T-helper 1 cell treated with Interleukin-12 subunit alpha and Interleukin-12 subunit beta and Interleukin-4 antibody, amounts not matched to agents 30 μg/mL and 1 μg/mL, for 36 hours (primary cell): ENCODE results near the gene SP140.
A peak's percentile ranks its signal among the peaks of the same experiment; 100 is the strongest.

ENCODE experiments used
- H3K27ac Mint-ChIP-seq: one replicate; pipeline ENCODE4 v1.8.0; 2021; ENCODE audit warnings: mild to moderate bottlenecking, mixed read lengths
- H3K27me3 Mint-ChIP-seq: one replicate; pipeline ENCODE4 v1.8.0; 2021; ENCODE audit warnings: low read depth, mixed read lengths
- H3K36me3 Mint-ChIP-seq: one replicate; pipeline ENCODE4 v1.8.0; 2021; ENCODE audit warnings: low read depth, mixed read lengths
- H3K4me1 Mint-ChIP-seq: one replicate; pipeline ENCODE4 v1.8.0; 2021; ENCODE audit warnings: low read depth, mixed read lengths
- H3K4me3 Mint-ChIP-seq: one replicate; pipeline ENCODE4 v1.8.0; 2021; ENCODE audit warnings: mild to moderate bottlenecking, moderate library complexity, mixed read lengths
- H3K9me3 Mint-ChIP-seq: one replicate; pipeline ENCODE4 v1.8.0; 2021; ENCODE audit warnings: mixed read lengths

SP140 gene

DNA sequence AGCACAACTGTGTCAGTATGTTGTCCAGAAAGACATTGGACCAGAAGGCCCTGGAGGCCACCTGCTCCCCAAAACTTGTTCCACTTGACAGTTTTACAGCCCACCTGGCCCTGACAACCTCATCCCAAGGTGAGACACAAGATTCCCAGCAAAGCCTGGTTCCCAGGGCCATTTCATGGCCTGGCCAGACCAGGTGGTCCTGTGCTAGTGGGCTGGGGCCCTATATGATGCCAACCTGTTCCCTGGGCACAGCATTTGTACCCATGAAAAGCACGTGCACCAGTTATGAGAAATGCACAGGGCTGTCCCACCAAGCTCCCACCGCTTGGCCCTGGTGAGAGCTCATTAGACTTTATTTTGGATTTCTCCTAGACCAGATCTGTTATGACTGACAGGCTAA, 95.5 kb downstream of the SP140 start:
- Mint-ChIP-seq H3K9me3 (peaks cover 14% of the 10 kb centered on the region), H3K4me3 (no peak overlapping the region), H3K4me1 (peaks cover 59% of the 10 kb centered on the region), H3K27ac (peak overlapping the region; percentile 58), H3K27me3 (no peaks in the 10 kb centered on the region), H3K36me3 (peaks cover 35% of the 10 kb centered on the region)

DNA sequence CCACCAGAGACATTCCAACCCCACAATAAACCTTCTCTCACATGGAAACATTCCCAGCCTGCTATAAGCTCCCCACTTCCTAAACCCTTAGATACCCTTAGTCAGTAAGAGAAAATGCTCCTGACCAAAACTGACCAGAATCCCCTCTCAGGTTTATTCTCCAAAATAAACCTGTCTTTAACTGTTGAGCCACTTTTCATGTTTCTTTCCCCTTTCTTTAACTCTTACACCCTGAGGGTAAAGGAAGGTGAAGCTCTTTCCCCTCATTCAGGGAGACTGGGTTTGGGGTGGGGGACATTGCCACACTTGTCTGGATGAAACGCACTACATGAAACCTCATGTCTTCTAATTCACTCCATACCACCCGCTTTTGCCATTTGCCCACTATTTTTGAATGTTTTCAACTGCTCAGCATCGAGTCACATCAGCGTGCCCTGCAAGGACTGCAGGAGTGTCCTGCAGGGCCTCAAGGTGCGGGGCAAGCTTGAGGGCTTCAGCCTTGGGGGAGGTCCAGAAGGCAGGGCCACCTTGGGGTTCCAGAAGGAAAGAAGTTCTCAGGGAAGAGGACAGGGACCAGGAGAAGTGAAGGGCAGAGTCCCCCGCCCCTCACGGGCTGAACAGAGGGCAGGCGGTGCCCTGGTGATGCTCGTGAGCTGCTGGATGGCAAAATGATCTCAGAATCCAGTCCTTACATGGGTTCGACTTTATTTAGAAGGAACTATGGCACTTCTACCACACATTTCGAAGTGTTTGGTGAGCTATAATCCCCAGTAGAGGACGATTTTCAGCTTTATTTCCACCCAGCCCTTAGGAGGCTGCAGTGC, 97.2 kb downstream of the SP140 start:
- peak overlapping the region; percentile 5 for H3K4me3 Mint-ChIP-seq
- H3K36me3 Mint-ChIP-seq, result peaks cover 38% of the 10 kb centered on the region
- peak overlapping the region; percentile 16 for H3K27ac Mint-ChIP-seq
- no peaks in the 10 kb centered on the region for H3K27me3 Mint-ChIP-seq
- H3K9me3 Mint-ChIP-seq, result peaks cover 14% of the 10 kb centered on the region
- peaks cover 60% of the 10 kb centered on the region for H3K4me1 Mint-ChIP-seq

DNA sequence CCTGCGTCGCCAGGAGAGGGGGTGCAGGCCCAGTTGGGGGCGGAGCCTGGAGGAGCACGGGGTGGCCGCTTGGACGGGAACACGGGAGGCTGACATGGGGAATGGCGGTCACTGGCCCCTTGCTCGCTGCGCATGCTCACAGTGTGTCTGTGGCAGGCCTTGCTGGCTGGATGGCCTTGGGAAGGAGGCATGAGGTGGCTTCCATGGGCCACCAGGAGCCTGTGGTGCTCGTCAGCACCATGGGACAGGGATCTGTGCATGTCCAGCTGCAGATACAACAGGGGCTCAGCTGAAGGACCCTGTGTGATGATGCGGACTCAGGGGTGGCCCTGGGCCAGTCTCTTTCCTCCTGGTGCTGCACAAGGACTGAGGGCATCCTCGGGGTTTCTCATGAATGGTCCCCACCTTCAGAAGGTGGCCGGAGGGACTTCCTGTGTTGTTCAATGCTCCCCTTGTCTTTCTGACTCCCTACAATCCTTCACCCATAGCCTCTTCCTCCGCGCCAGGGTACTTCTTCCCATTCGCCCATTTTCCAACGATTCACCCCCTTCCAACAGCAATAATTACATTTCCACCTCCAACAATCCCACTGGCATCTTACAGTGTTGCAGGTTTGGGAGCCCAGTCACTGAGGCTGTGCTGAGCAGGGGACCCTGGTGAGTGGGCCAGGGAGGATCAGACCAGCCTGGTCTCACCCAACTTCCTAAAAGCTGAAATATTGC, 98.0 kb downstream of the SP140 start:
- peaks cover 56% of the 10 kb centered on the region for H3K4me1 Mint-ChIP-seq
- H3K36me3 Mint-ChIP-seq, result peaks cover 35% of the 10 kb centered on the region
- no peak overlapping the region for H3K4me3 Mint-ChIP-seq
- peak overlapping the region; percentile 26 for H3K27ac Mint-ChIP-seq
- H3K9me3 Mint-ChIP-seq, result peaks cover 14% of the 10 kb centered on the region
- no peaks in the 10 kb centered on the region for H3K27me3 Mint-ChIP-seq

DNA sequence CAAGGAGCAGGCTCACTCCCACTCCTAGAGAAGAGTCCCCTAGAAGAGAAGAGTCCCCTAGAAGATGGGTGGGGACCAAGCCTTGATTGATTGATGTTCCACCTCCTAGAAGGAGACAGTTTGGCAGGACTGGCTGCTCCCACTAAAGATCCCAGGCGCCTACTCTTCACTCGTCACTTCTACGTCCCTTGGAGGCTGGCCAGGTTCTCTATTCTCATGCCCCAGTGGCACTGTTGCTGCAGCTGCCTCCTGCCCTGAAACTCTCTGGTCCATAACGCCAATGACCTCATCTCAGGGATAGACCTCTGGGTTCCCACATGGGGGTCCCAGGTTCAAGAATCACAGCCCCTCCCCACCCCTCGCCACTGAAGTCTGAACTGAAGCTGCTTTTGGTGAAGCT, 99.0 kb downstream of the SP140 start:
- H3K4me1 Mint-ChIP-seq, result peaks cover 55% of the 10 kb centered on the region
- no peak overlapping the region for H3K27ac Mint-ChIP-seq
- H3K27me3 Mint-ChIP-seq, result no peaks in the 10 kb centered on the region
- H3K4me3 Mint-ChIP-seq, result no peak overlapping the region
- H3K36me3 Mint-ChIP-seq, result peaks cover 40% of the 10 kb centered on the region
- peaks cover 14% of the 10 kb centered on the region for H3K9me3 Mint-ChIP-seq

DNA sequence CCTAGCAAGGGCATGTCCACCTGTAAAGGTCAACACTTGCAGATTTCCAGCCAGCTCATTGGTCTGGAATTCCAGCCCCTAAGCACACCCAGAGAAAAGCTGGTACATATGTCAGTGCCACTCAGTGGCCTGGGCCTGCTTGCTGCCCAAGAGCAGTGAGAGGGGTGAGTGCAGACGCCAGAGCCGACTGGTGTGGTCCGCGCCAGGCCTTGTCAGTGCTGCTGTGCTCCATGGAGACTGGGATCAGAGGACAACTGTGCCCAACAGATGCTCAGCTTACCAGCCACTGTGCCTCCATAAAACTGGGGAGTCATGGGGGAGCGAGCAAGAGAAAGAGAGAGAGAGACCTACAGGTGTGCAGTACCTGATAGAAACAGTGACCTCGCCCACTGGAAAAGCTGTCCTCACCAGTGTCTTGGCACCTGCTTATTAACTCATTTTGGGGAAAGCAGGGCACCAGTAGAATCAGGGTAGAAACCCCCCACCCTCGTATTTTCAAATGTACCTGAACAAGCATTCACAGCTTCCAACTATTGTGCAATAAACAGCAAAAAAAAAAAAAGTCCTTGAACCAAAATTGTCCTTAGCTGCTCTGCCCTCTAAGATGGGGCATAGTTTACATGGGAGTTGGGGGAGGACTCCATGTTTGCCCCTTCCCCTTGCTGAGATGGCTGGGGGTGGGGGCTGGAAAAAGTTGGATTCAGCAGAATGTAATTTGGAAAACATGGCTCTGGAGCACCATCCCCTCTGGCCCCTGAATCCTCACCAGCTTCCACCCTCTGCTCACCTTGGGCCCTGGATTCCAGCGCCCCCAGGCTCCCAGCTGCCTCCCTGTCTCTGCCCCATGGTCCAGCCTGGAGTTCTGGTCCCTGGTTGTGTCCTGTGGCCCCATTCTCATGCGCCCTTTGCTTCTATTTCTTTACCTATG, 100.0 kb downstream of the SP140 start:
- Mint-ChIP-seq H3K27me3 (no peaks in the 10 kb centered on the region), H3K9me3 (peaks cover 11% of the 10 kb centered on the region), H3K27ac (peak overlapping the region; percentile 35), H3K4me3 (peak overlapping the region; percentile 89), H3K4me1 (peaks cover 58% of the 10 kb centered on the region), H3K36me3 (peaks cover 48% of the 10 kb centered on the region)

DNA sequence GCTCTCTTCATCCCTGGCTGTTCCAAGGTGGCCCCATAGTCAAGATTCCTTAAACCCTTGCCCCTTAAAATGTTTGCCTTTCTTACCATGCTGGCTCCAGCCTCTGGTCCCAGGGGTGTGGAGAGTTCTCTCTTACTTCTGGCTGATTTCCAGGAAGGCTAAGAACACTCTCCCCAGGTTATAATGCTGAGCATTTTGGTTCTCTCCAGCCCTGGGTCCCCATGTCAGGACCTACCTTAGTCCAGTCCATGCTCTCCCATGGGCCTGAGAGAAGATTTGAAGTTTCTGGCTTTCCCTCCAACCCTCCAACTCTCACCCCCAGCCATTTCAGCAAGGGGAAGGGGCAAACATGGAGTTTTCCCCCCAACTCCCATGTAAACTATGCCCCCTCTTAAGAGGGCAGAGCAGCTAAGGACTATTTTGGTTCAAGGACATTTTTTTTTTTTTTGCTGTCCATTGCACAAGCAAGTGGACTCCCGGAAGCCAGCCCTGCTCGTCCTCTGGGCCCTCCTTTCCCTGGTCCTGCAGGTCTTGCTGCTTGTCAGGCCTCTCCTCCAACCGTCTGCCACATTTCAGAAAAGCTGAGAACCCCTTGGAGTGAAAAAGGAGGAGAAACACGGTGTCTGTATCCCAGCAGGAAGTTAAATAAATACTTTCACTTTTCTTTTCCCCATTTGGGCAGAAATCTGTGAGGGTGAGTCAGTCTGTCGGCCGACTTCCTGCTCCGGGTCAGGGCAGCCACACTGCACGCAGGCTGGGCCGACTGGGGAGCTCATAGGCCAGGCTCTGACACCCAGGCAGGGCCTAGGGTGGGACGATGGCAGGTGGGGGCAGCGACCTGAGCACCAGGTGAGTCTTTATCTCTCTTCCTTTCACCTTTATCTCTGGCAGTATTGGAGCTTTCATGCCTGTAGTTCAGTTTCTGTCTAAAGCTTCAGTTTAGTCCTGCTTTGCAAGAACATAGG, 101.2 kb downstream of the SP140 start, which contains the start of gene SP140L:
SP140L (plus strand) TSS at position 741 of the 965 bp plus-strand sequence; CDS start at position 818, 77 bp downstream.
- H3K4me1 Mint-ChIP-seq, result peaks cover 59% of the 10 kb centered on the region
- peak within 1 kb of the TSS; percentile 97 for H3K27ac Mint-ChIP-seq
- H3K27me3 Mint-ChIP-seq, result no peaks in the 10 kb centered on the region
- peak within 1 kb of the TSS; percentile 89 for H3K4me3 Mint-ChIP-seq
- peaks cover 7% of the 10 kb centered on the region for H3K9me3 Mint-ChIP-seq
- H3K36me3 Mint-ChIP-seq, result peaks cover 46% of the 10 kb centered on the region

- H3K27me3 Mint-ChIP-seq, result no peaks in the 10 kb centered on the region
- peaks cover 62% of the 10 kb centered on the region for H3K4me1 Mint-ChIP-seq
- H3K4me3 Mint-ChIP-seq, result peak overlapping the region; percentile 89
- peaks cover 47% of the 10 kb centered on the region for H3K36me3 Mint-ChIP-seq
- H3K9me3 Mint-ChIP-seq, result peaks cover 3% of the 10 kb centered on the region
- H3K27ac Mint-ChIP-seq, result peak overlapping the region; percentile 97
These were observed 102.0 kb downstream of the SP140 start for GRCh38 chr2:230327418-230328154.

- H3K36me3 Mint-ChIP-seq, result peaks cover 48% of the 10 kb centered on the region
- H3K27ac Mint-ChIP-seq, result peak overlapping the region; percentile 97
- peak overlapping the region; percentile 89 for H3K4me3 Mint-ChIP-seq
- no peaks in the 10 kb centered on the region for H3K9me3 Mint-ChIP-seq
- H3K4me1 Mint-ChIP-seq, result peaks cover 61% of the 10 kb centered on the region
- no peaks in the 10 kb centered on the region for H3K27me3 Mint-ChIP-seq
These were observed 102.6 kb downstream of the SP140 start for GRCh38 chr2:230328155-230328458.

DNA sequence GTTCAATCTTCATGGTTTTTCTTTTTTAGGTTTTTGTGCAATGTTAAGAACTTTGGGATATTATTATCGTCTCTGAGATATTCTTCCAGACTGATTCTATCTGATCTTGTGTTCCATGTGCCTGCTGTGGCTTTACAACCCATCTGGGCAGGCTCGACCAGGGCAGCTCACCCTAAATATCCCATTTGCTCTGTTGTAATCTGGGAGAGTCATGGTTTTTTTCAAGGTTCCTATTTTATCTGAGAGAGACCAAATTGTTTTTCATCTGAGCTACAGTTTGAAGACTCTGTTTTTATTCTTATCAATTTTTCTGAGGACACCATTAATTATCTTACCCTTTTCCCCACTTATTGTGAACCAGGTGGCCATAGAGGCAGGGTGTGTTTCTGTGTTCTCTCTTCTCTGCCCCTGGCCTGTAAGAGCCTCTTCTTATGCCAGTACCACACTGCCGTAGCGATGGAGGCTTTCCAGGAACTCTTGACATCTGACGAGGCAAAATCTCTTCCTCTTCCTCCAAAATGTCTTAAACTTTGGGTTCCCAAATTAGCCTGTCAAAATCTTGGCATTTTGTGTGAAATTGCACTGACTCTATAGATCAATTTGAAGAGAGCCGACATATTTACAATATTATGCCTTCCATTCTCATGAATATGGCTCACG, 104.5 kb downstream of the SP140 start:
- Mint-ChIP-seq H3K36me3 (peaks cover 59% of the 10 kb centered on the region), H3K4me3 (peak overlapping the region; percentile 89), H3K9me3 (no peaks in the 10 kb centered on the region), H3K27me3 (no peaks in the 10 kb centered on the region), H3K27ac (peak overlapping the region; percentile 97), H3K4me1 (peaks cover 72% of the 10 kb centered on the region)

- Mint-ChIP-seq H3K9me3 (no peaks in the 10 kb centered on the region), H3K36me3 (peaks cover 64% of the 10 kb centered on the region), H3K4me1 (peaks cover 72% of the 10 kb centered on the region), H3K27me3 (no peaks in the 10 kb centered on the region), H3K4me3 (peak overlapping the region; percentile 89), H3K27ac (peak overlapping the region; percentile 97)
These were observed 105.2 kb downstream of the SP140 start for GRCh38 chr2:230330725-230331124.

GRCh38 chr2:230335461-230335863, 109.9 kb downstream of the SP140 start:
- no peaks in the 10 kb centered on the region for H3K27me3 Mint-ChIP-seq
- H3K4me1 Mint-ChIP-seq, result peaks cover 52% of the 10 kb centered on the region
- peaks cover 58% of the 10 kb centered on the region for H3K36me3 Mint-ChIP-seq
- H3K9me3 Mint-ChIP-seq, result no peaks in the 10 kb centered on the region
- peak overlapping the region; percentile 73 for H3K27ac Mint-ChIP-seq
- peak overlapping the region; percentile 69 for H3K4me3 Mint-ChIP-seq

DNA sequence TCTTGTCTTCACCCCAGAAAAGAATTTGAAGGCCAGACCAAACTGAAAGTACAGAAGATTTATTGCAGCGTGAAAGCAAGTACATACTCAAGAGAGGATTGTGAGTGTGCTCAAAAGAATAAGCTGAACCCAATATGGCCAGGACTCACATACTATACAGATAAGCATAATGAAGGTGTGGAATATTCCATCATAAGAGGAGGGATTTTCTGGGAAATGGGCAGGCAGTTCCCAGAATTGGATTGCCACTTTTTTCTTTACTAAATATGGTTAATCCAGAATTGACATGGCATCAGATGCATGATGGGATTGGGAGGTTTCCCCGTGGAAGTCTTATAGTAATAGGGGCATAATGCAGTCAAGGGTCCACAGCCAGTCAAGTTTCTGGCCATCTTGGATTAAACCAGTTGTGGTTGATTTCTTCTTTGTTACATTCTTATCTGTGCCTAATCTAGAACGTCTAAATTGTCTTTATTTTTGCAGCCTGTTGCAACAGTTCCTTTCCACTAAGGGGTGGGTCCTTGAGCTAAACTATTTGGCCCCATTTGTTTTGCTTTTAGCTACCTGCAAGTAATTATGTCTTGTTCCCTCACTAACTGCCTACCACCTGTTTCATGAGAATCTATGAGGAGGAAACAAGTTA, 110.4 kb downstream of the SP140 start:
- H3K4me1 Mint-ChIP-seq, result peaks cover 47% of the 10 kb centered on the region
- H3K27ac Mint-ChIP-seq, result peak overlapping the region; percentile 73
- H3K36me3 Mint-ChIP-seq, result peaks cover 53% of the 10 kb centered on the region
- peak overlapping the region; percentile 69 for H3K4me3 Mint-ChIP-seq
- no peaks in the 10 kb centered on the region for H3K27me3 Mint-ChIP-seq
- H3K9me3 Mint-ChIP-seq, result no peaks in the 10 kb centered on the region
